Activated CD4-positive, alpha-beta memory T cell treated with anti-CD3 and anti-CD28 coated beads for 36 hours (primary cell): ENCODE data around the gene INSYN1. TPM values are rescaled to one million over a fixed set of nuclear protein-coding genes. Genes with fewer than 3 reads are reported as not detected.

Experiments
- CTCF ChIA-PET: fragments of 350-600 bp; sonication (Branson Sonifier 250); formaldehyde crosslinking; loops from one replicate; lab custom pipeline; 2021; ENCODE audit warnings: antibody characterized with exemption, inconsistent platforms; lab: Charles Lee
- POLR2A ChIA-PET: fragments of 350-600 bp; sonication (Branson Sonifier 250); formaldehyde crosslinking; loops from one replicate; lab custom pipeline; 2021; ENCODE audit warnings: antibody characterized with exemption; lab: Charles Lee
- DNase-seq: peaks from one replicate; pipeline ENCODE4 v3.0.0-alpha.2; 2020
- H3K27ac Mint-ChIP-seq: one replicate; pipeline ENCODE4 v1.8.0; 2021; ENCODE audit warnings: mixed read lengths
- H3K27me3 Mint-ChIP-seq: one replicate; pipeline ENCODE4 v1.8.0; 2021; ENCODE audit warnings: mixed read lengths
- H3K36me3 Mint-ChIP-seq: one replicate; pipeline ENCODE4 v1.8.0; 2021; ENCODE audit warnings: mixed read lengths
- H3K4me1 Mint-ChIP-seq: one replicate; pipeline ENCODE4 v1.8.0; 2021; ENCODE audit warnings: low read depth, mixed read lengths
- H3K4me3 Mint-ChIP-seq: one replicate; pipeline ENCODE4 v1.8.0; 2021; ENCODE audit warnings: mild to moderate bottlenecking, mixed read lengths
- H3K9me3 Mint-ChIP-seq: one replicate; pipeline ENCODE4 v1.8.0; 2021; ENCODE audit warnings: mixed read lengths
- intact Hi-C: fragments of 100-400 bp; cut with micrococcal nuclease; formaldehyde crosslinking; loops from one replicate; pipeline ENCODE4 v1.15.1; 2023
- total RNA-seq, 2 experiments: library from RNA; stranded (reverse); gene quantifications; one replicate each; pipeline ENCODE4 v1.2.3, GENCODE V29; 2021

Gene INSYN1
- total RNA-seq, 2 experiments from 2014 or later, result not detected

DNA sequence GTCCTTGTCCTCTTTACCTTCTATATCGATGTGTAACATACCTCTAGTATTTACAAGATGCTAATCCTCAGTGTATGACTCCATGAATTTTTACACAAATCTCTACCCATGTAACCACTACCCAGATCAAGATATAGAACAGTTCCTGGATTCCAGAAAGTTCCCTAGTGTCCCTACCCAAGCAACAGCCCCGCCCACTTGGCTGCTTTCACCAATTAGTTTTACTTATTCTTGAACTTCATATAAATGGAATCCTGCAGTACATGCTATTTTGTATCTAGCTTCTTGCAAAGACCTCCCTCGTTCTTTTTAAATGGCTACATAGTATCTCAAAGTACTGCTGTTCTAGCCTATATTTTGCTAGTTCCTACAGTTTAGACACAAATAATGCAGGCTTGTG is 35.9 kb downstream of the INSYN1 start:
- Mint-ChIP-seq H3K27ac (no peak overlapping the region), H3K4me1 (no peaks in the 10 kb centered on the region), H3K4me3 (no peak overlapping the region), H3K9me3 (no peaks in the 10 kb centered on the region), H3K27me3 (peaks cover 13% of the 10 kb centered on the region), H3K36me3 (no peaks in the 10 kb centered on the region)
- ChIA-PET POLR2A (no interaction called here), CTCF (interaction anchor here (1.3 to 4.5 kb wide), 2 partner anchors 12 to 39 kb away, joined by 3 to 21 read pairs; no protein-coding TSS in a partner anchor)
- DNase-seq, result no peak
- intact Hi-C loops, result no loop called here

DNA sequence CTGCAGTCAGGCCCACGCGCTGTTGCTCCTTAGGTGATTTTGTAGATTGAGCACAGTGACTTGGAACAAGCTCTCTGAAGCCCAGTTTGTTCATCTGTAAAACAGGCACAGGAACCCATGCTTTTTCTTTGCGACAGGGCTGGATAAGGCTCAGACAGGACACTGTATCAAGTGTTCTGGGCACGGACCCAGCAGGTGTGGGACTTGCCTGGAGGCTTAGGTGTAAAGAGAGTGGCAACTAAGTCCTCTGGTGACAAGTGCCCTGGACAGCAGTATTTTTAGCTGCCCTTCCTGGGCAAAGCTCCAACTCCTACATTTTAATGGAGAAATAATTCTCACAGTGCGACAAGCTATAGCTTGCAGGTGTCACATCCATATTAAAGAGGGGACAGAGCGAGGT is 36.7 kb downstream of the INSYN1 start:
- H3K27ac Mint-ChIP-seq, result no peak overlapping the region
- CTCF ChIA-PET, result interaction anchor here (1.2 to 1.7 kb wide), 3 partner anchors 11 to 80 kb away, joined by 3 to 6 read pairs (median 3); no protein-coding TSS in a partner anchor

DNA sequence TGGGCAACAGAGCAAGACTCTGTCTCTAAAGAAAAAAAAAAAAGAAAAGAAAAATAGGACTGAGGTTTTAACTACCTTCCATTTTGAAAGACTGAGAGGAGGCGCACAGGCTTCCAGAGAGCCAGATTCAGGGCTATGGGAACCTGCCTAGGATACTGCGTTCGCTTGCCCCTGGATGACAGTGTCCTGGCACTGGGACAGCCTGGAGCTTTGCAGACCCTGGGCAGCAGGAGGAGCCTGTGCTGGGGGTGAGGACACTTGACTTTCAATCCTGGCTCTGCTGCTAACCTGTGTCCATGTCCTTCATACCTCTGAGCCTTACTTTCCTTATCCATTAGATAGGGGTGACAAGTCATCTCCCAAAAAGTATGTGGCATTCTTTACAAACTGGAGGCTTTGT is 37.7 kb downstream of the INSYN1 start:
- ChIA-PET POLR2A (no interaction called here), CTCF (interaction anchor here (1.7 kb wide), 1 partner anchor 10 kb away, joined by 6 read pairs; no protein-coding TSS in a partner anchor)
- Mint-ChIP-seq H3K9me3 (no peaks in the 10 kb centered on the region), H3K27me3 (peaks cover 7% of the 10 kb centered on the region), H3K4me1 (no peaks in the 10 kb centered on the region), H3K27ac (no peak overlapping the region), H3K36me3 (no peaks in the 10 kb centered on the region), H3K4me3 (no peak overlapping the region)
- DNase-seq, result no peak
- intact Hi-C loops, result no loop called here

More for the DNA sequence above, 36.7 kb downstream of the INSYN1 start:
- H3K9me3 Mint-ChIP-seq, result no peaks in the 10 kb centered on the region
- no peak overlapping the region for H3K4me3 Mint-ChIP-seq
- intact Hi-C loops, result no loop called here
- no peaks in the 10 kb centered on the region for H3K4me1 Mint-ChIP-seq
- no peaks in the 10 kb centered on the region for H3K36me3 Mint-ChIP-seq
- no peak for DNase-seq
- peaks cover 11% of the 10 kb centered on the region for H3K27me3 Mint-ChIP-seq
- POLR2A ChIA-PET, result no interaction called here

DNA sequence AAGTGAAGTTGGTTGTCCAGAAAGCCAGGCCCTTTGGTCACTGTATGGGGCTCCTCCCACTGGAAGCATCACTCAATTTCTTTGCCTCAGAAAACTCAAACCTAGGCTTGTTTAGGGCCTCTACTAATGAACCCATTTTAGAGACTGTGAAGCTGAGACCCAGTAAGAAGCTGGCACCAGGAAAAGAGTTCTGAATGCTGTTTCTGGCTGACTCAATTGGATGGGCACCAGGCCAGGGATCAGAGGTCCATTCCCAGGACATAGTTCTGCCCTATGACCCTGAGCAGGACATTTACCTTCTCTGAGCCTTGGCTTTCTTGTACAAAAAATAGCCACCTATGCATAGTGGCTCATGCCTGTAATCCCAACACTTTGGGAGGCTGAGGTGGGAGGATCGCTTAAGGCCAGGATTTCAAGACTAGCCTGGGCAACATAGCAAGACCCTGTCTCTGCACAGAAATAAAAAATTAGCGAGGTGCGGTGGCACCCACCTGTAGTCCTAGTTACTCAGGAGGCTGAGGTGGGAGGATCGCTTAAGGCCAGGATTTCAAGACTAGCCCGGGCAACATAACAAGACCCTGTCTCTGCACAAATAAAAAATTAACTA is 38.4 kb downstream of the INSYN1 start:
- no peaks in the 10 kb centered on the region for H3K36me3 Mint-ChIP-seq
- H3K4me1 Mint-ChIP-seq, result no peaks in the 10 kb centered on the region
- ChIA-PET CTCF (interaction anchor here (1.7 kb wide), 1 partner anchor 10 kb away, joined by 6 read pairs; no protein-coding TSS in a partner anchor), POLR2A (no interaction called here)
- H3K27me3 Mint-ChIP-seq, result peaks cover 4% of the 10 kb centered on the region
- H3K4me3 Mint-ChIP-seq, result no peak overlapping the region
- DNase-seq, result no peak
- H3K9me3 Mint-ChIP-seq, result no peaks in the 10 kb centered on the region
- no peak overlapping the region for H3K27ac Mint-ChIP-seq
- intact Hi-C loops, result no loop called here

DNA sequence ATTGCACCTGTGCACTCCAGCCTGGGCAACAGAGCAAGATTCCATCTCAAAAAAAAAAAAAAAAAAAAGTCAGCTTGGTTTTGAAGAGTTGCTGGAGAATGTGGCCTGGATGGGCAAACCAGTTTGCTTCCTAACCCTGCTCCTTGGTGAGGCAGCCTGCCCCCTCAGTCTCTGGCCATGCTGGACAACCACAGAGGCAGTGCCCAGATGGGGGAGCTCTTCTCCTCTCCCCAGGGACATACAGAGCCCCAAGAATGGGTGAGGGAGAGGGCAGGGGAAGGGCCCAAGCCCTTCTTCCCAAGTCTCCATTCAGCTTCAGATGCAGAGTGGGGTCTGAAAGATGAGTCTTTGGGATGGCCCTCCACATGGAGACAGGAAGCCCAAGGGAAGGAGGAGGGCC is 41.0 kb downstream of the INSYN1 start:
- POLR2A ChIA-PET, result no interaction called here
- H3K27me3 Mint-ChIP-seq, result no peaks in the 10 kb centered on the region
- no peaks in the 10 kb centered on the region for H3K4me1 Mint-ChIP-seq
- CTCF ChIA-PET, result interaction anchor here (2.0 kb wide), 1 partner anchor 35 kb away, joined by 8 read pairs; no protein-coding TSS in a partner anchor
- no peaks in the 10 kb centered on the region for H3K9me3 Mint-ChIP-seq
- H3K36me3 Mint-ChIP-seq, result no peaks in the 10 kb centered on the region
- intact Hi-C loops, result no loop called here
- DNase-seq, result no peak
- H3K27ac Mint-ChIP-seq, result no peak overlapping the region
- no peak overlapping the region for H3K4me3 Mint-ChIP-seq

DNA sequence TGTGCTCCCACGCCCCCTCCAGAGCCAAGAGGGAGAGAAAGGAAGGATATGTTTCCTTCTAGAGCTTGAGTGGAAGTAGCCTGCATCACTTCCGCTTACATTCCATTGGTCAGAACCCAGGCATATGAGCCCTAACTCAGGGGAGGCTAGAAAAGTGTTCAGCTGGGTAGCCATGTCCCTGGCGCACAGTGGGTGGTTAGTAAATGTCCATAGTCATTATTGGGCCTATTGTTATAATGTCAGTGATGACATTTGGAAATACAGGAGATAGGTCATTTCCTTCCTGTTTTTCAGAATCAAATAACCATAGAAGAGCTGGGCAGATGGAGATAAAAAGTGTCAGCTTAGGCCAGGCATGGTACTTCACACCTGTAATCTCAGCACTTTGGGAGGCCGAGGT is 41.6 kb downstream of the INSYN1 start:
- intact Hi-C loops, result no loop called here

DNA sequence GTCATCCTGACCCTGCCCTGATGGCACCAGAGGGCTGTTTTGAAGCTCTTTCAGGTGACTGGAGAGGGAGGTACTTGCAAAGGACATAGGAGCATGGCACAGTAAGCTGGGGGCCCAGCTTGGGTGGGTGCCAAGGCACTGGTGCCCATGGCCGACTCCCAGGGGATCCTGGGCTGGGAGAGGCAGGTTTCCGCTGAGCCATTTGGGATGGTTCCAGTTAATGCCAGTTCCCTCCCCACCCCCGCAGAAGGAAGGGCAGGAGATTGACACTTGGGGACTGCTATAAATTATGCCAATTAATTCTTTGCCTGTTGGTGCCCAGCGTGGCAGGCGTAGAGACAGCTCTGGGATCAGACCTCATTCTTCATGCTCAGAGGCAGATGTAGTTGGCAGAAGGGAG is 42.8 kb downstream of the INSYN1 start:
- no peaks in the 10 kb centered on the region for H3K27me3 Mint-ChIP-seq
- DNase-seq, result no peak

More for the DNA sequence above, 41.6 kb downstream of the INSYN1 start:
- POLR2A ChIA-PET, result no interaction called here
- Mint-ChIP-seq H3K27ac (no peak overlapping the region), H3K27me3 (no peaks in the 10 kb centered on the region), H3K4me1 (no peaks in the 10 kb centered on the region), H3K4me3 (no peak overlapping the region), H3K9me3 (no peaks in the 10 kb centered on the region), H3K36me3 (no peaks in the 10 kb centered on the region)
- CTCF ChIA-PET, result interaction anchor here (1.6 to 2.0 kb wide), 2 partner anchors 34 to 76 kb away, joined by 4 to 8 read pairs; no protein-coding TSS in a partner anchor
- no peak for DNase-seq

DNA sequence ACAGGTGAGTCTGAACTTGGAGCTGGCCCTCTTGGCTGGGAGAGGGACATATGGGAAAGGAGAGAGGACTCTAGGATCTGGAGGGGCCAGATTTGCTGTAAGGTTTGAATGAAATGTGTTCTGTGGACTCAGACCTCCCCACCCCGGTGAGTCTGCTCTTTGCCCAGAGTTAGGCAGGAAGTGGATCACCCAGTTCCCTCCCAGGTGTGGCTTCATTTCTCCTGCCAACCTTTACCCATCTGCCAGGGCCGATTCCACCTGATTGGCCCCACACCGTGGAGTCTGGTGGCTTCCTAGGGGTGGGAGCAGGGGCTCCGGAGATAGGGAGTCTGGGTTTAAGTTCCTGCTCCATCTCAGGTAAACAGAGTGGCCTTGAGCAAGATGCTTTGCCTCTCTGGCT is 43.5 kb downstream of the INSYN1 start:
- intact Hi-C loops, result no loop called here
- no peaks in the 10 kb centered on the region for H3K4me1 Mint-ChIP-seq
- no peak overlapping the region for H3K4me3 Mint-ChIP-seq
- H3K27me3 Mint-ChIP-seq, result no peaks in the 10 kb centered on the region
- ChIA-PET CTCF (interaction anchor here (1.2 kb wide), 1 partner anchor 10 kb away, joined by 4 read pairs; no protein-coding TSS in a partner anchor), POLR2A (no interaction called here)
- H3K27ac Mint-ChIP-seq, result no peak overlapping the region
- DNase-seq, result no peak
- no peaks in the 10 kb centered on the region for H3K36me3 Mint-ChIP-seq
- no peaks in the 10 kb centered on the region for H3K9me3 Mint-ChIP-seq

More for the DNA sequence above, 42.8 kb downstream of the INSYN1 start:
- Mint-ChIP-seq H3K9me3 (no peaks in the 10 kb centered on the region), H3K36me3 (no peaks in the 10 kb centered on the region), H3K4me1 (no peaks in the 10 kb centered on the region), H3K27ac (no peak overlapping the region), H3K4me3 (no peak overlapping the region)
- intact Hi-C loops, result no loop called here
- ChIA-PET CTCF (interaction anchor here (1.2 to 2.0 kb wide), 3 partner anchors 10 to 74 kb away, joined by 4 to 8 read pairs (median 4); no protein-coding TSS in a partner anchor), POLR2A (no interaction called here)

DNA sequence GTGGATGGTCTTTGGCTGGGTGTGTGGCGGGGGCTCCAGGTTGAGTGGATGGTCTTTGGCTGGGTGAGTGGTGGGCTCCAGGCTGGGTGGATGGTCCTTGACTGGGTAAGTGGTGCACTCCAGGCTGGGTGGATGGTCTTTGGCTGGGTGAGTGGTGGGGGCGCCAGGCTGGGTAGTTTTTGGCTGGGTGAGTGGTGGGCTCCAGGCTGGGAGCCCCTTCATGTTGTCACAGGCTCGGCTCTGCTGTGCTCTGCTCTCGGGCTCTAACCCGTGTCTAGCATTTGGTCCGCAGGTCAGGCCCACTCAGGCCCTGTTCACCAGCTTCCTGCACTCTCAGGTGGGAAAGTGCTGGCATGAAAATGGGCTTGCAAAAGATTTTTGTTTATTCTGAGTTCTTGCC is 43.9 kb downstream of the INSYN1 start:
- Mint-ChIP-seq H3K27ac (no peak overlapping the region), H3K4me3 (no peak overlapping the region), H3K36me3 (no peaks in the 10 kb centered on the region), H3K9me3 (no peaks in the 10 kb centered on the region), H3K27me3 (no peaks in the 10 kb centered on the region), H3K4me1 (no peaks in the 10 kb centered on the region)
- ChIA-PET CTCF (interaction anchor here (2.2 kb wide), 1 partner anchor 74 kb away, joined by 11 read pairs; no protein-coding TSS in a partner anchor), POLR2A (no interaction called here)
- intact Hi-C loops, result no loop called here
- no peak for DNase-seq

DNA sequence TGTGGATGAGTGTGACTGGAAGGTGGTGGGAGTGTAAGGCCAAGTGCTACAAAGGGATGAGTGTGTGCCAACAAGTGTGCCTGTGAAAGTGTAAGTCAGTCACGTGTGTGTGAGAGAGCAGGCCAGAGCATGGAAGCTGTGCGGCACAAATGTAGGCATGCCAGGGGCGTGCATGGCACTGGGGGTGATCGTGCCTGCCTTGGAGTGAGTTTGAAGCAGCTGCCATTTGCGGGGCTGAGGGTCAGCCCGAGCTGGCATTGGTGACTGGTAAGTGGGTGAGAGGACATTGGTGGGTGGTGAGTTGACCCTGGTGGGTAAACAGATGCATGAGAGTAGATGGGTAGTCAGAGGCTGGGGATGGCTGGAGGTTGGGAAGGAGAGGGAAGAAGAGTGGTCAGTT is 44.5 kb downstream of the INSYN1 start:
- Mint-ChIP-seq H3K27ac (no peak overlapping the region), H3K27me3 (no peaks in the 10 kb centered on the region), H3K4me3 (no peak overlapping the region), H3K9me3 (no peaks in the 10 kb centered on the region), H3K36me3 (no peaks in the 10 kb centered on the region), H3K4me1 (no peaks in the 10 kb centered on the region)
- CTCF ChIA-PET, result interaction anchor here (2.2 to 18.1 kb wide), 2 partner anchors 26 to 73 kb away, joined by 11 to 432 read pairs; partner anchors contain the start of gene CD276
- DNase-seq, result no peak
- intact Hi-C loops, result no loop called here
- POLR2A ChIA-PET, result no interaction called here

DNA sequence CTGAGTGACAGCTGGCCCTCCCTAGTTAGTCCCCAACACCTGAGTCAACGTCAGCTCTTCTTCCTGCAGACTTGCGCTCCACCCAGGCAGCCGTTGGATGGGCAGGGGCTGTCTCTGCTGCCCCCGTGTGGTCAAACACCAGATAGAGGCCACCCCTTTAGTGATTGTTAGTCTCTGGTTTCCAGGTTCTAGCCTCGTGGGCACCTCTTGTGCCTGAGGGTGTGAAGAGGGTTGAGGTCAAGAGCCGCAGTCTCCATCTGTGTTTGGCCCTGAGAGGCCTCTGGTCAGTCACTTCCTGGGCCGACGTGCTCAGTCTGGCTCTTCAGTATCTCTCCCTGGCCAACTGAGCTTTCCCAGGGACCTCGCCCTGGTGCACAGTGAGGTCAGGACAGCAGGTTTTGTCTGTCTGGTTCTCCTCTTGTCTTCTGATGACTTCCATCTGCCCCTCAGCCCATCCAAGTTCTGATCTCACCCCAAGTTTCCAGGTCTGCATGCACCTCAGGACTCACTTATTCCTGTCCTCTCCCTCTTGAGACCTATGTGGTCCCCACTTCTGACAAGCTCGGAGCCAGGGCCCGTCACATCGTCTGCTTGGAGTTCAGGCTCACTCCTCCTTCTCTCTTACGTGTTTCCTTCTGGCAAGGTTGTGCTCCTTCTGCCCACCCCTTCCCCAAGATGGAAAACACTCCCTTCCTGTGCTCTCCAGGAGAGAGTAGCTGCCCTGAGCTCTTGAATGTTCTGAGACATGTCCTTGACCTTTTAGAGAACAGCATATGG is 48.1 kb downstream of the INSYN1 start:
- no peaks in the 10 kb centered on the region for H3K9me3 Mint-ChIP-seq
- intact Hi-C loops, result loop anchor here (5.0 kb wide), 1 partner anchor 398 kb away; no protein-coding TSS in a partner anchor
- DNase-seq, result peak; percentile 77
- ChIA-PET POLR2A (no interaction called here), CTCF (interaction anchor here (0.6 to 18.1 kb wide), 39 partner anchors 10 to 982 kb away, joined by 3 to 437 read pairs (median 5); partner anchors contain the start of genes CD276 and NPTN)
- H3K27ac Mint-ChIP-seq, result no peak overlapping the region
- no peaks in the 10 kb centered on the region for H3K36me3 Mint-ChIP-seq
- H3K4me3 Mint-ChIP-seq, result no peak overlapping the region
- peaks cover 4% of the 10 kb centered on the region for H3K27me3 Mint-ChIP-seq
- H3K4me1 Mint-ChIP-seq, result peaks cover 1% of the 10 kb centered on the region
